Spleen (tissue), 7 donors: ENCODE results near the gene ECT2L.

Source experiments
- POLR2A ChIP-seq, 3 donors: fragments of 450-650 bp; IDR thresholded peaks; one replicate each; pipeline ENCODE4 v1.5.1; 2017; ENCODE audit warnings: antibody characterized with exemption in 3 of 3, mild to moderate bottlenecking in 1 of 3
- POLR2AphosphoS5 ChIP-seq, 3 donors: sonication (generic); formaldehyde crosslinking; IDR thresholded peaks; one replicate each; pipeline ENCODE4 v1.5.1; 2017; ENCODE audit warnings: antibody characterized with exemption in 3 of 3
- TF ChIP-seq, protein P1 (sequence below), 11 experiments: fragments of 200-600 bp in 7 of 11; fragments of 450-650 bp in 4 of 11; sonication (generic) in 4 of 11; IDR thresholded peaks in 8 of 11; conservative IDR thresholded peaks in 3 of 11; 1 replicate in 7 of 11; 2 replicates in 4 of 11; pipeline versions ENCODE4 v1.4.0 to v1.8.0; 2016 to 2021; ENCODE audit warnings: antibody characterized with exemption in 11 of 11, inconsistent platforms in 4 of 11, mild to moderate bottlenecking in 1 of 11
- donor health status: DM: no; HTN: no; CAD: no; lungs with moderate emphysema.
- donor health status: DM: no; HTN: no; CAD: no.
- donor health status: DM: no; HTN: no; CAD: no.

DNA sequence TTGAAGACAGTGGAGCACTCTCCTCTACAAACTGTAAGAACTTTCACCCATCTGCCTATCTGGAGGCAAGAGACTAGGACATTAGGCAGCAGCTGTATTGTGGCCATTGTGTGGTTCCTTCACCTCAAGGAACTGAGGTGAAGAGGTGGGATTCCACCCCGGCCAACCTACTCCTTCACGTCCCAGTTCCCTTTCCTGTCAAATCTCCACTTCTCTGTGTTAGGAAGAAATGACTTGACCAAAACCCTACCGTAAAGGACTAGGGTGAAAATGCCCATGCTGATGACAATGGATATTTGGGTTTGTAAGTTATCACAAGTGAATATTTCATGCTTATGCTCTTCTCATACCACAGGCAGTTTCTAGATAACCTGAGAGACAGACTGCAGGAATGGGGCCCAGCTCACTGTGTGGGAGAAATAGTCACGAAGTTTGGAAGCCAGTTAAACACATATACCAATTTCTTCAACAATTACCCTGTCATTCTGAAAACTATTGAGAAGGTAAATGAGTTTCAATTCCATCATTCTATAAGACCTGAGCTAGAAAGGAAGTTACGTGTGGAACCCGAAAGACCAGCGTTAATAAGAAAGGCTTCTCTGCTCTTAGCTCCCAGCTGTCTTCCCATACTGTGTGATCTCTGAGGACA, 86.6 kb downstream of the ECT2L start:
- no peak for TF ChIP-seq POLR2AphosphoS5 (IDR thresholded peaks at IDR 0.05)
- no peak for TF ChIP-seq POLR2A (IDR thresholded peaks at IDR 0.05)
- TF ChIP-seq, protein P1, sequence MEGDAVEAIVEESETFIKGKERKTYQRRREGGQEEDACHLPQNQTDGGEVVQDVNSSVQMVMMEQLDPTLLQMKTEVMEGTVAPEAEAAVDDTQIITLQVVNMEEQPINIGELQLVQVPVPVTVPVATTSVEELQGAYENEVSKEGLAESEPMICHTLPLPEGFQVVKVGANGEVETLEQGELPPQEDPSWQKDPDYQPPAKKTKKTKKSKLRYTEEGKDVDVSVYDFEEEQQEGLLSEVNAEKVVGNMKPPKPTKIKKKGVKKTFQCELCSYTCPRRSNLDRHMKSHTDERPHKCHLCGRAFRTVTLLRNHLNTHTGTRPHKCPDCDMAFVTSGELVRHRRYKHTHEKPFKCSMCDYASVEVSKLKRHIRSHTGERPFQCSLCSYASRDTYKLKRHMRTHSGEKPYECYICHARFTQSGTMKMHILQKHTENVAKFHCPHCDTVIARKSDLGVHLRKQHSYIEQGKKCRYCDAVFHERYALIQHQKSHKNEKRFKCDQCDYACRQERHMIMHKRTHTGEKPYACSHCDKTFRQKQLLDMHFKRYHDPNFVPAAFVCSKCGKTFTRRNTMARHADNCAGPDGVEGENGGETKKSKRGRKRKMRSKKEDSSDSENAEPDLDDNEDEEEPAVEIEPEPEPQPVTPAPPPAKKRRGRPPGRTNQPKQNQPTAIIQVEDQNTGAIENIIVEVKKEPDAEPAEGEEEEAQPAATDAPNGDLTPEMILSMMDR (IDR thresholded peaks at IDR 0.05 in 8 of 11, conservative IDR thresholded peaks at IDR 0.05 in 3 of 11): no peak
